GM12875 (cell line): ENCODE measurements around the gene CFAP141.
"Not testable (repeated sequence)": the region's sequence is repeated elsewhere in the genome, so short reads cannot be mapped to it uniquely, and the experiment has no call there.

Source experiments
- H3K4me3 ChIP-seq: one replicate; pipeline ENCODE4 v1.5.1; 2011; ENCODE audit warnings: low read depth, low read length, control low read depth
- TF ChIP-seq, protein P1 (sequence below): IDR thresholded peaks from 2 replicates; pipeline ENCODE4 v1.5.1; 2011; ENCODE audit warnings: low read depth, mild to moderate bottlenecking, control low read depth, inconsistent platforms, low read length, moderate library complexity, borderline replicate concordance; ENCODE audit not compliant: insufficient read depth

CFAP141 gene

DNA sequence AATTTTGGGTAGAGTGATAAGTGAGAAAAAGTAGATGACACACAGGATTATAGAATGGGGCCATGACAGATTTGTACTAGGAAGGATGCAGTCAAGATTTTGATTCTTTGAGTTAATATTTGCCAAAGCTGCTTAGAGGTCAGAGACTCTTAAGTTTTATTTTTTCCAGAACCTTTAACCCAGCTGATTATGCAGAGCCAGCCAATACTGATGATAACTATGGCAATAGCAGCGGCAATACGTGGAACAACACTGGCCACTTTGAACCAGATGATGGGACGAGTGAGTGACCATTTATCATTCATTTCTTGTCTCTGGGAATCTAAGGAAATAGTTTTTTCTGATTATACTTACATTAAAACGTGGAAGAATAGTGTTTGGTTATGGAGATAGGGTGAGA, 30.7 kb upstream of the CFAP141 start:
- TF ChIP-seq, protein P1, sequence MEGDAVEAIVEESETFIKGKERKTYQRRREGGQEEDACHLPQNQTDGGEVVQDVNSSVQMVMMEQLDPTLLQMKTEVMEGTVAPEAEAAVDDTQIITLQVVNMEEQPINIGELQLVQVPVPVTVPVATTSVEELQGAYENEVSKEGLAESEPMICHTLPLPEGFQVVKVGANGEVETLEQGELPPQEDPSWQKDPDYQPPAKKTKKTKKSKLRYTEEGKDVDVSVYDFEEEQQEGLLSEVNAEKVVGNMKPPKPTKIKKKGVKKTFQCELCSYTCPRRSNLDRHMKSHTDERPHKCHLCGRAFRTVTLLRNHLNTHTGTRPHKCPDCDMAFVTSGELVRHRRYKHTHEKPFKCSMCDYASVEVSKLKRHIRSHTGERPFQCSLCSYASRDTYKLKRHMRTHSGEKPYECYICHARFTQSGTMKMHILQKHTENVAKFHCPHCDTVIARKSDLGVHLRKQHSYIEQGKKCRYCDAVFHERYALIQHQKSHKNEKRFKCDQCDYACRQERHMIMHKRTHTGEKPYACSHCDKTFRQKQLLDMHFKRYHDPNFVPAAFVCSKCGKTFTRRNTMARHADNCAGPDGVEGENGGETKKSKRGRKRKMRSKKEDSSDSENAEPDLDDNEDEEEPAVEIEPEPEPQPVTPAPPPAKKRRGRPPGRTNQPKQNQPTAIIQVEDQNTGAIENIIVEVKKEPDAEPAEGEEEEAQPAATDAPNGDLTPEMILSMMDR: no peak
- H3K4me3 ChIP-seq: no peak overlapping the region

DNA sequence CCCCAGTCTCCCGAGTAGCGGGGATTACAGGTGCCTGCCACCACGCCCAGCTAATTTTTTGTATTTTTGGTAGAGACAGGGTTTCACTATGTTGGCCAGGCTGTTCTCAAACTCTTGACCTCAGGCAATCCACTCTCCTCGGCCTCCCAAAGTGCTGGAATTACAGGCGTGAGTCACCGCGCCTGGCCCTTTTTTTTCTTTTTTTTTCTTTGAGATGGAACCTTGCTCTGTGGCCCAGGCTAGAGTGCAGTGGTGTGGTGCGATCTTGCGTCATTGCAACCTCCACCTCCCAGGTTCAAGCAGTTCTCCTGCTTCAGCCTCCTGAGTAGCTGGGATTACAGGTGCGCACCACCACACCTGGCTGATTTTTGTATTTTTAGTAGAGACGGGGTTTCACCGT, 27.0 kb upstream of the CFAP141 start:
- H3K4me3 ChIP-seq: not testable (repeated sequence)

DNA sequence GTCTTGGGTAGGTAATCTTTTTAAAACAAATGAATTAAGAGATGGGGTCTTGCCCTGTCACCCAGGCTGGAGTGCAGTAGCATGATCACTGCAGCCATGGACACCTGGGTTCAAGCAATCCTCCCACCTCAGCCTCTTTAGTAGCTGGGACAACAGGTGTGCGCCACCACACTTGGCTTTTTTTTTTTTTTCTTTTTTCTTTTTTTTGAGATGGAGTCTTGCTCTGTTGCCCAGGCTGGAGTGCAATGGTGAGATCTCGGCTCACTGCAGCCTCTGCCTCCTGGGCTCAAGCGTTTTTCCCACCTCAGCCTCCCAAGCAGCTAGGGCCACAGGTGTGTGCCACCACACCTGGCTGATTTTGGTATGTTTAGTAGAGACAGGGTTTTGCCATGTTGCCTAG, 25.0 kb upstream of the CFAP141 start:
- H3K4me3 ChIP-seq: not testable (repeated sequence)

DNA sequence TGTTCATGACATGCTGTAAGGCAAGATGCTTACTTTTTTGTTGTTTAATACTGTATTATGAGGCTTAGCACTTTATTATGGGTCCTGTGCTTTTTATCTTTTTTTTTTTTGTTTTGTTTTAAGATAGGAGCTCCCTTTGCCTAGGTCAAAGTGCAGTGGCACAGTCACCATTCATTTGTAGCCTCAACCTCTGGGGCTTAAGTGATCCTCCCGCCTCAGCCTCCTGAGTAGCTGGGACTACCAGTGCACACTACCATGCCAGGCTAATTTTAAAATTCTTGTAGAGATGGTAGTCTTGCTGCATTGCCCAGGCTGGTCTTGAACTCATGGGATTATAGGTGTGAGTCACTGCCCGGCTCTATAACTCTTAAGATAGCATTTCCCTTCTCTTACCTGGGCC, 19.2 kb upstream of the CFAP141 start:
- H3K4me3 ChIP-seq: no peak overlapping the region
- TF ChIP-seq, protein P1: no peak

DNA sequence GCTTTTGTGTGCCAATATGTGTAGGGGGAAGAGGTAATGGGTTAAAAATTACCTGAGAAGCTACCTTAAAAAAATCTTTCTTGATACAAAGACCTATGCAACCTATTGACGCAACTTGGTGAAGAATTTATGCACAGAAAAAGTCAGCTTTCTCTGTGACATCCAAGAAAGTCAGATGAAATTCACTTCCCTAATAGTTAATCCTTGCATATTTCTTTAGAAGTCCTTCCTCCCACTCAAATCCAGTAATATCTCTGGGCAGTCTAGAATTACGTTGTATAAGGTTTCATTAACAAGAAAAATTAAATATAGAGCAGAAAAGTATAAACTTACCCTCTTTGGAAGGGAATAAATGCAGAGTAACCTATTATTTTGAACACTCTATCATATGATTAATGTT, 17.5 kb upstream of the CFAP141 start:
- no peak overlapping the region for H3K4me3 ChIP-seq
- TF ChIP-seq, protein P1: no peak

DNA sequence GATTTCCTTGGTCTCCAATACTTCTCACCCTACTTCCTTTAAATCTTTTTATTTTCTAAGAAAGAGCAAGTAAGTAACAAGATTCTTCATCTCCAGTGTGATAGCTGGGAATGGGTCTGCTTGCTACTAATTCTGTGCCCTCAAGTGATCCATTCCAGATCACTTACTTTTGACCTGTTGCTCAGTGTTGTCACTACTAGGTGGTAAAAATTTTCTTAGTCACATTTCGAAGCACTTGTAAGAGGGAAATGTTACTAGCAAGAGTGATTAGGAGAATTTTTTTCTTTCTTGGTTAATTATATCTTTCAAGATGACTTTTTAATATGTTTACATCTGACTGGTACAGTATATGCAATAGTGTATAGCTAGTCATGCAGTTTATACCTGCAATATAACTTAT, 16.8 kb upstream of the CFAP141 start:
- TF ChIP-seq, protein P1: no peak
- H3K4me3 ChIP-seq: no peak overlapping the region

DNA sequence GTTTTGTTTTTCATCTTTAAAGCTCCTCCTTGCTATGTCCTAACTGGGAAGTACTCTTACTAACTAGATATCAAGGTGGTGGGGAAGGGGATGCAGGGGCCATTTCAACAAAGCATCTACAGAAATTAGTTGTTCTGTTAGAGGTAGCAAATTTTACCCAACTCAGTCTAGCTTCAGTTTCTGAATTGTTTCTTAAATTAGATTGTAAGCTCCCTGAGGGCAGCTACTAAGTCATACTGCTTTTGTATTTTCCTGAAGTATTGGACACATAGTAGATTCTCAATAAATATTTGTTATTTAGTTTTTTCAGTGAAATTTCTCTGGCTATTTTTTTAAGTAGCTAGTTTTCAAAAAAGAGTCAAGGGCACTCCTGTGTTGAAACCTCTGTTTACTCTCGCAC, 16.4 kb upstream of the CFAP141 start:
- H3K4me3 ChIP-seq: no peak overlapping the region
- TF ChIP-seq, protein P1: no peak

DNA sequence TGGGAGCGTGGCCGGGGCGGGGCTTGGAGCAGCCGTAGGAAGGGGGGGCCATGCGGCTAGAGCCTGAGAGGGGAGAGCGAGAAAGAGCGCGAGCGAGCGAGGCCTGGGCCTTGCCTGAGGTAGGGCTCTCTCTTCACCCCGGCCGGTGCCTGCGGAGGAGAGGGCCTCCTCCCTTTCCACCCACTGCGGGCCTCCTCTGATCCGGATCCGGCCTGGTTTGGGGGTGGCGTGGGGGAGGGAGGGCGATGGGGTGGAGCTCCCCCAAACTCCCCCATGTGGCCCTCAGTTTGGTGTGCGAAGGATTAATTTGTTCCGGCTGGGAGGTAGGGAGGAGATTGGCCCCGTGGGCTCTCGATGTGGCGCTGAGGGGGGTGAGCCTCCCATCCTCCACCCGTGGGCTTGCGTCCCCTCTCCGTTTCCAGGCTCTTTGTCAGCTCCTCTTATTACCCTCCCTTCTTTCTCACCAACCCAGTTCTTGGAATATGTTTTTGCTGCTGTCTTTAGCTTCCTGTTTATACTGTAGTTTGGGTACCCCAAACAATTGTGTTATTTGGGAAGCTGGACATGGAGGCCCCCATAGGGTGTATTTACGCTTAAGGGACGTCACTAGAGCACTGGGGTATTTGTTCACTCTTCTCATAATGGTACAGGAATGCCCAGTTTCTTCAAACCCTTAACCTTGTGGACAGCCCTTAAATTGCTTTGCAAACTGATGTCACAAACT, 15.3 kb upstream of the CFAP141 start:
- peak overlapping the region; percentile 93 for H3K4me3 ChIP-seq
- TF ChIP-seq, protein P1: no peak
